Heart left ventricle (tissue), 16 donors: ENCODE results near the gene SIDT2. TPM values are rescaled to one million over a fixed set of nuclear protein-coding genes. Genes with fewer than 3 reads are reported as not detected.

Experiments used
- ATAC-seq, 4 donors: fragments of 200-7000 bp; cut with Tn5 transposase; one replicate each; pipeline ENCODE4 v1.9.1; 2020 to 2022; ENCODE audit warnings: moderate library complexity in 4 of 4, mild to moderate bottlenecking in 3 of 4, moderate number of reproducible peaks in 1 of 4
- DNase-seq, 5 donors: peaks; one replicate each; pipeline ENCODE4 v3.0.0-alpha.2; 2020
- H3K27ac ChIP-seq, 12 donors: fragments of 200-600 bp; sonication (generic) in 4 of 12; one replicate each; pipeline versions ENCODE4 v1.5.0 to v1.8.0; 2016 to 2022; ENCODE audit warnings: mild to moderate bottlenecking in 2 of 12
- H3K27me3 ChIP-seq, 9 donors: fragments of 200-600 bp; sonication (generic) in 2 of 9; one replicate each; pipeline versions ENCODE4 v1.5.1 to v1.8.0; 2016 to 2022; ENCODE audit warnings: mild to moderate bottlenecking in 3 of 9
- H3K36me3 ChIP-seq, 9 donors: fragments of 200-600 bp; sonication (generic) in 2 of 9; one replicate each; pipeline versions ENCODE4 v1.5.0 to v1.8.0; 2018 to 2022; ENCODE audit warnings: mild to moderate bottlenecking in 2 of 9
- H3K4me1 ChIP-seq, 12 donors: fragments of 200-600 bp; sonication (generic) in 4 of 12; one replicate each; pipeline versions ENCODE4 v1.5.0 to v1.8.0; 2016 to 2022; ENCODE audit warnings: mild to moderate bottlenecking in 3 of 12
- H3K4me3 ChIP-seq, 12 donors: fragments of 200-600 bp; sonication (generic) in 4 of 12; one replicate each; pipeline versions ENCODE4 v1.5.0 to v1.8.0; 2017 to 2022; ENCODE audit warnings: mild to moderate bottlenecking in 9 of 12, moderate library complexity in 4 of 12
- H3K9me3 ChIP-seq, 12 donors: fragments of 200-600 bp; sonication (generic) in 4 of 12; one replicate each; pipeline versions ENCODE4 v1.5.0 to v1.8.0; 2016 to 2022; ENCODE audit warnings: mild to moderate bottlenecking in 1 of 12
- POLR2A ChIP-seq, 2 donors: fragments of 450-650 bp; IDR thresholded peaks; one replicate each; pipeline ENCODE4 v1.6.1; 2017; ENCODE audit warnings: antibody characterized with exemption in 2 of 2, mild to moderate bottlenecking in 2 of 2, moderate library complexity in 2 of 2
- WGBS, 4 donors: extraction: QIAGEN DNeasy Blood & Tissue Kit in 2 of 4; methylation state at CpG; one replicate each; pipeline versions ENCODE4 v1.1.5 to v1.1.7; 2013 to 2018; 5-methylcytosine and 5-hydroxymethylcytosine counted together
- intact Hi-C, 10 donors: fragments of 100-400 bp; cut with DNase I; formaldehyde crosslinking; loops; one replicate each; pipeline versions ENCODE4 v1.11.1 to v1.14.2; 2022
- polyA plus RNA-seq, 2 donors: library from polyadenylated mRNA; stranded (reverse); fragments of 200-250 nt; gene quantifications; one replicate each; pipeline ENCODE4 v1.2.3, GENCODE V29; 2013
- total RNA-seq, 9 donors: library from RNA; depleted of rRNA in 2 of 9; stranded (reverse); fragments of >200 nt in 2 of 9; fragmentation: NEBNext Ultra II Directional in 3 of 9; extraction: Animal tissue kit (Norgen Biotek cat#: 25700) in 3 of 9; gene quantifications; one replicate each; pipeline versions ENCODE4 v1.1.0 to v1.2.4, GENCODE V29; 2016 to 2023
- TF ChIP-seq, protein P1 (sequence below), 12 donors: fragments of 200-600 bp; sonication (generic) in 4 of 12; IDR thresholded peaks; one replicate each; pipeline versions ENCODE4 v1.5.0 to v1.8.0; 2018 to 2022; ENCODE audit warnings: antibody characterized with exemption in 12 of 12, mild to moderate bottlenecking in 5 of 12
- donor health status: ischemic (EF 13 %, LVEDD 7.1; RV severe dilation, severe dysfunction).
- donor health status: healthy with polysubstance abuse.
- donor health status: DM: no; HTN: yes; CAD: no.
- donor health status: DM: no; HTN: no; CAD: no.
- donor health status: ischemic (EF 25% LVEDD 6.9; RV normal size, moderate dysfunction).
- donor health status: ischemic (EF 25% LVEDD 5.7; RV mildly dilated, moderate dysfunction).
- donor health status: healthy.
- donor health status: DM: yes; HTN: yes; CAD: no.
- donor health status: ischemic (EF 35%, LVEDD 5.7; RV mildly dilated, moderate dysfunction).
- donor health status: nonischemic (EF 11% LVEDD 7.7; RV severe dilation, severe dysfunction).
- donor health status: DM: yes; HTN: yes; CAD: no.
- donor health status: PGD.
- donor health status: ischemic (EF 29% LVEDD 5.4; RV normal size, mild dysfunction).
- donor health status: nonischemic (EF 23%, LVEDD 6.1; RV moderate dilation, normal function).

Gene SIDT2
- total and polyA plus RNA-seq, 11 donors, result 13.9 to 45.5 (median 19.3) TPM

- 9 to 12% (median 10%) methylated on average over 11 to 14 of the region's 14 CpGs for WGBS, 4 donors
- Histone ChIP-seq H3K4me1 (peaks cover 2 to 39% (median 25%) of the 10 kb centered on the region in 12 donors), H3K27me3 (no peaks in the 10 kb centered on the region), H3K4me3 (peak overlapping the region; percentile 78 to 99 (median 93)), H3K36me3 (peaks cover 0 to 43% (median 38%) of the 10 kb centered on the region in 9 donors), H3K9me3 (no peaks in the 10 kb centered on the region), H3K27ac (peak overlapping the region; percentile 91 to 100 (median 98))
- intact Hi-C loops, result loop anchor here in 3 of 10 donors (5.0 to 10.0 kb wide), 3 partner anchors 86 to 446 kb away; partner anchors contain the start of genes BACE1 (in 1 of the 3) and ZPR1 (in 1 of the 3)
- TF ChIP-seq, protein P1, sequence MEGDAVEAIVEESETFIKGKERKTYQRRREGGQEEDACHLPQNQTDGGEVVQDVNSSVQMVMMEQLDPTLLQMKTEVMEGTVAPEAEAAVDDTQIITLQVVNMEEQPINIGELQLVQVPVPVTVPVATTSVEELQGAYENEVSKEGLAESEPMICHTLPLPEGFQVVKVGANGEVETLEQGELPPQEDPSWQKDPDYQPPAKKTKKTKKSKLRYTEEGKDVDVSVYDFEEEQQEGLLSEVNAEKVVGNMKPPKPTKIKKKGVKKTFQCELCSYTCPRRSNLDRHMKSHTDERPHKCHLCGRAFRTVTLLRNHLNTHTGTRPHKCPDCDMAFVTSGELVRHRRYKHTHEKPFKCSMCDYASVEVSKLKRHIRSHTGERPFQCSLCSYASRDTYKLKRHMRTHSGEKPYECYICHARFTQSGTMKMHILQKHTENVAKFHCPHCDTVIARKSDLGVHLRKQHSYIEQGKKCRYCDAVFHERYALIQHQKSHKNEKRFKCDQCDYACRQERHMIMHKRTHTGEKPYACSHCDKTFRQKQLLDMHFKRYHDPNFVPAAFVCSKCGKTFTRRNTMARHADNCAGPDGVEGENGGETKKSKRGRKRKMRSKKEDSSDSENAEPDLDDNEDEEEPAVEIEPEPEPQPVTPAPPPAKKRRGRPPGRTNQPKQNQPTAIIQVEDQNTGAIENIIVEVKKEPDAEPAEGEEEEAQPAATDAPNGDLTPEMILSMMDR (IDR thresholded peaks at IDR 0.05), result no peak
- no peak for TF ChIP-seq POLR2A (IDR thresholded peaks at IDR 0.05)
- no peak for DNase-seq
- ATAC-seq, result no peak
Observed at GRCh38 chr11:117230999-117231841, 52.7 kb downstream of the SIDT2 start.

DNA sequence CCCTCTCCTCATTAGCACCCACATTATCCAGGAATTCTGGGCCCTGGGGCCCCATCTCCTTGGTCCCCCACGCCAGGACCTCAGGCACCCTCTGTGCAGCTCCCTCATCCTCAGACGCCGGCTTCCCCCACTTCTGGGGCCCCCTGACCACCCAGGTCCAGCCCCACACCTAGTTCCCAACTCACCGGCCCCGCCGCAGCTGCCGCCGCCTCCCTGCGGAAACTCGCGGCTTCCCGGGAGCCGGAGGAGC lies 53.2 kb downstream of the SIDT2 start, which contains the start of gene PCSK7:
Gene PCSK7, minus strand, starts transcription at position 232 of the 250 bp plus-strand sequence. CDS start 2,229 bp downstream, outside the sequence.
- WGBS, 4 donors, result 0 to 1% (median 0%) methylated on average over 2 to 13 of the region's 13 CpGs
- Histone ChIP-seq H3K4me1 (peaks cover 2 to 38% (median 25%) of the 10 kb centered on the region in 12 donors), H3K27me3 (no peaks in the 10 kb centered on the region), H3K36me3 (peaks cover 0 to 44% (median 38%) of the 10 kb centered on the region in 9 donors), H3K4me3 (peak within 1 kb of the TSS; percentile 78 to 99 (median 93)), H3K27ac (peak within 1 kb of the TSS; percentile 91 to 100 (median 98)), H3K9me3 (no peaks in the 10 kb centered on the region)
- DNase-seq (peak in 2 of 5 donors; percentile 89 to 92), ATAC-seq (no peak)
- intact Hi-C loops, result loop anchor here in 4 of 10 donors (2.0 to 10.0 kb wide), 6 partner anchors 53 to 447 kb away; partner anchors contain the start of genes BACE1 (in 1 of the 4), CEP164 (in 1 of the 4), PAFAH1B2 (in 1 of the 4) and SIDT2 (in 1 of the 4)
- TF ChIP-seq, protein P1 (IDR thresholded peaks at IDR 0.05), result no peak
- TF ChIP-seq POLR2A (IDR thresholded peaks at IDR 0.05), result no peak

DNA sequence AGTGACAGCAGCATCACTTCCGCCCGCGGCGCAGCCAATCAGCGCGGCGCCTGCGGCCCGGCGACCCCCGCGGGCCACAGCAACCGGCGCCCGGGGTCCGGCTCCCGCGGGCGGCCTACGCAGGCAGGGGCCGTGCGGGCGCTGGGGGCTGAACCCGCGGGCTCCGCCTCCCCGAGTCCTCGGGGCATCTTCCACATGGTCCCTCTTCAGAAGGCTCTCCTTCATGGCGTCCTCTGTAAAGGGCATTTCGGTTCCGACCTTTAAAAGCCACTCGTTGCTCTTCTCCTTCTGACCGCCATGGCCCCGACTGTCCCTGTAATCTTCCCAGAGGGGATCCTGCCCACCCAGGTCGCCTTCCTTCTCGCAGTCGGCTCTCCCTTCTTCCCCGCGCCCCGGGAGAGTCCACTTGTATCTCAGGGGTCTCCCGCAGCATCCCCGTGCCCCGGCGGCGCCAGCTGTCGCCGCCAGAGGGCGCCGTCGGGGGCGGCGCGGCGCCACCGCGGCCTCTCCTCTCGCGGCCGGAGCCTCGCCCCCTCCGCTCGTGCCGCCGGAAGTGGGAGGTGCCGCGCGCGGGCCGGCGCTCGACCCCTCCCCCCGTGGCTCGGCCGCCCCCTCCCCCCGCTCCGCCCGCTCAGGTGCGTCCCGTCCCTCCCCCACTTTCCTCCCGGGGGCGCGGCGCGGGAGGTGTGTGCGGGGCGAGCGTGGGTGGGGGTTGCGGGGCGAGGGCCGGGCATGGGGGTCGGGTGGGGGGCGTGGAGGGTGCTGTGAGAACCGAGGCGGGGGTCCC lies 53.7 kb downstream of the SIDT2 start, which contains the start of gene RNF214:
Gene RNF214, plus strand, starts transcription at position 580 of the 787 bp plus-strand sequence. CDS start 1,602 bp downstream, outside the sequence.
- Histone ChIP-seq H3K27ac (peak within 1 kb of the TSS; percentile 91 to 100 (median 98)), H3K36me3 (peaks cover 0 to 44% (median 33%) of the 10 kb centered on the region in 9 donors), H3K9me3 (no peaks in the 10 kb centered on the region), H3K27me3 (no peaks in the 10 kb centered on the region), H3K4me3 (peak within 1 kb of the TSS; percentile 78 to 99 (median 93)), H3K4me1 (peaks cover 2 to 38% (median 25%) of the 10 kb centered on the region in 12 donors)
- ATAC-seq (peak; percentile 47 to 91 (median 84)), DNase-seq (peak; percentile 83 to 91 (median 85))
- WGBS, 4 donors, result 0 to 1% (median 0%) methylated on average over 10 to 93 of the region's 94 CpGs
- intact Hi-C loops, result loop anchor here in 4 of 10 donors (2.0 to 10.0 kb wide), 6 partner anchors 53 to 447 kb away; partner anchors contain the start of genes BACE1 (in 1 of the 4), CEP164 (in 1 of the 4), PAFAH1B2 (in 1 of the 4) and SIDT2 (in 1 of the 4)
- TF ChIP-seq, protein P1 (IDR thresholded peaks at IDR 0.05), result peak; percentile 69 to 100 (median 94)
- peak; percentile 57 to 71 for TF ChIP-seq POLR2A (IDR thresholded peaks at IDR 0.05)
